Measurements from ENCODE around the gene NID1.

NID1 gene

DNA sequence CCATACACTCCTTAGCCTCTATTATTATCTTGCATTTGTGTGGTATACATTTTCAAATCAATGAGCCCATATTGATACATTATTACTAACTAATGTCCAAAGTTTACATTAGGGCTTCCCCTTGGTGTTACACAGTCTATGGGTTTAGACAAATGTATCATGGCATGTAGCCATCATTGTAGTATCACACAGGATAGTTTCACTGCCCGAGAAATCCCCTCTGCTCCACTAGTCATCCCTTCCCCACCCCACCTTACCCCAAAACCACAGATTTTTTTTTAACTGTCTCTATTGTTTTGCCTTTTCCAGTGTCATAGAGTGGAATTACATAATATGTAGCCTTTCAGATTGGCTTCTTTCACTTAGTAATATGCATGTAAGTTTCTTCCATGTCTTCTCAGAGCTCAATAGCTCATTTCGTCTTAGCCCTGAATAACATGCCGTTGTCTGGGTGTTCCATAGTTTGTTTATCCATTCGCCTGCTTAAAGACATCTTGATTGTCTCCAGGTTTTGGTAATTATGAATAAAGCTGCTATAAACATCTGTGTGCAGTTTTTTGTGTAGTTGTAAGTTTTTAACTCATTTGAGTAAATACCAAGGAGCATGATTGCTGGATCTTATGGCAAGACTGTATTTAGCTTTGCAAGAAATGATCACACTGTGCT lies 111.8 kb downstream of the NID1 start:
- DNase-seq, result no peak

- no peak for DNase-seq
These were observed 113.2 kb downstream of the NID1 start for GRCh38 chr1:235951661-235952060.

- DNase-seq, result no peak
These were observed 114.6 kb downstream of the NID1 start for GRCh38 chr1:235950318-235950717.

- DNase-seq, result no peak
These were observed 116.0 kb downstream of the NID1 start for GRCh38 chr1:235948774-235949427.

- DNase-seq, result no peak
These were observed 116.9 kb downstream of the NID1 start for GRCh38 chr1:235947989-235948388.

DNA sequence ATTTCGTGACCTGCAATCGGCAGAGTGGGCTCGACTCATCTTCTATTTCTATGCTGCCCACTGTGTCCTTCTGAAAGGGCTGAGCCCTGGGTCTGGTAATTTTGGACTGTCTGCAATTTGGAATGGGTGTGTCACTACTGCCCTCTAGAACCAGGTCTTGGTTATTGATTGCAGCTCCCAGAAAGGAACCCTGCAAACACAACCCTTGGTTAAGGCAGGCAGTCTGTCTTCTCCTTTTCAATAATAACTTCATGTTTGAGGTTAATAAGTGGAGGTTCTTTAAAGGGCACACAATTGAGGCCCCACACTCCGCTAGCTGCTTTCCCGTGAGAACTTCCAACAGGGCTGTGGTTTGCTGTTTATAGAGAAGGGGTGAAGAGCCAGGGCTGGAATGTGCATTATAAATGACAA lies 118.3 kb downstream of the NID1 start:
- DNase-seq, result no peak

DNA sequence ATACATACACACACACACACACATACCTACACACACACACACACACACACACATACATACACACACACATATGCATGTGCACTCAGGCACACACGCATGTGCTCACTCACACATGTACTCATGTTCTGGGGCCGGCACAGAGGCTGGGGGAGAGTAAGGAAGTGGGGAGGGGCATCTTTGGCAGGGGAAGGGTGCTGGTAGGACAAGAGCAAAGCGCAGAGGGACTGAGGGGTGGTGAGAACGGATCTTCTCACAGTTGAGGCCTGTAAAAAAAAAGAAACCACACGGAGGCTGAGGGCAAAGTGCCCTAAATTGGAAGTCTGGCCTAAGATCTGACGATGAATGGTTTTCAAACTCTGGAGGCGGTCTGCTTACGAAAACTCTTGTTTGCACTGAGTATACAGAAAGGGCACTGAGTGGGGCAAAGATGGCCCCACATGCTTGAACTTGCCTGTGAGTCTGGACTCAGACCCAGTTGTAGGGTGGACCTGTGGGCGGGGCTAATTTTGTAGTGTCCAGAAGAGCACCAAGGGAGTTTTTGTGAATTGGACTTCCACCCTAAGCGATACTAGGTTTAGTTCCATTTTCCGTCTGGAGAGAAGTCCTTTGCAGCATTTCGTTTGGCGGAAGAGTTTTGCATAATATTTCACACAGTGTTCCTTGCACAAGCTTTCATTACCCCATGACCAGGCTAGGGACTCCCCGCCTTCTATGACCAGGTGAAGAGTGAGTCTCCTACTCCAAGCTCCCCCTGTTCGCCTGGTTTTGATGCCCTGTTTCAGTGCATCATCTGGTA lies 118.9 kb downstream of the NID1 start:
- no peak for DNase-seq

GRCh38 chr1:235943581-235944114 lies 121.2 kb downstream of the NID1 start:
- no peak for DNase-seq

DNA sequence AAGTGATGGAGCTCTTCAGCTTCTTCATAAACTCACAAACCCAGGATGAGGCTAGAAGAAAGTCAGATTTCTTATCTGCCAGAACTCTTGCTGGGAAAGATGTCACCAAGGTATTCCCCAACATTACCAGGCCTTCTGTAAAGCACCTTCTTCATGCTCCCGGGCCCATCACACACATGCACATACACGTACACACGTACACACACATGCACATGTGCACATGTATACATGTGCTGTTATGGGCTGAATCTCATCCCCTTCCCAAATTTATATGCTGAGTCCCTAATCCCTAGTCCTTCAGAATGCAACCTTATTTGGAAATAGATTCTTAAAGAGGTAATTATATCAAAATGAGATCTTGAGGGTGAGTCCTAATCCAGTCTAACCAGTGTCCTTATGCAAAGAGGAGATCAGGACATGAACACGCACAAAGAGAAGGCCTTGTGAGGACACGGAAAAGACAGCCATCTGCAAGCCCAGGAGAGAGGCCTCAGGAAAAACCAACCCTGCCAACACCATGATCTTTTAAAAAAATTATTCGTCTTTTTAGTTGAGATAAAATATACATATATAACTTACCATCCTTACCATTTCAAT lies 121.8 kb downstream of the NID1 start:
- DNase-seq, result no peak

DNA sequence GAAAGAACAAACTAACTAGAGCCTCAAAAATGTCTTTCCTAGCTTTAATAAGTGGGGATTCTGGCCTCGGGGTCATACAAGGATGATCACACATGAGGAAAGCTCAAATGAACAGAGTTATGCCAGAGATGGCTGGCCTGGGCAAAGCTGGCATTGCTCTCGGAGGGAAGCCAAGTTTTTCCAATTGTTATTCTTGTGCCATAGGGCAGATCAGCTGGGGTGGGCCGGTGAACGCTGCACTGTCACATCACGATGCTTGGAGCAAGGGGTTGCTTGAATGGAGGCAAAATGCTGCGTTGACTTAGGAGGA lies 122.3 kb downstream of the NID1 start:
- no peak for DNase-seq

- no peak for DNase-seq
These were observed 122.8 kb downstream of the NID1 start for GRCh38 chr1:235941876-235942624.

- no peak for DNase-seq
These were observed 124.6 kb downstream of the NID1 start for GRCh38 chr1:235940285-235940684.

- no peak for DNase-seq
These were observed 125.5 kb downstream of the NID1 start for GRCh38 chr1:235939480-235939775.

DNA sequence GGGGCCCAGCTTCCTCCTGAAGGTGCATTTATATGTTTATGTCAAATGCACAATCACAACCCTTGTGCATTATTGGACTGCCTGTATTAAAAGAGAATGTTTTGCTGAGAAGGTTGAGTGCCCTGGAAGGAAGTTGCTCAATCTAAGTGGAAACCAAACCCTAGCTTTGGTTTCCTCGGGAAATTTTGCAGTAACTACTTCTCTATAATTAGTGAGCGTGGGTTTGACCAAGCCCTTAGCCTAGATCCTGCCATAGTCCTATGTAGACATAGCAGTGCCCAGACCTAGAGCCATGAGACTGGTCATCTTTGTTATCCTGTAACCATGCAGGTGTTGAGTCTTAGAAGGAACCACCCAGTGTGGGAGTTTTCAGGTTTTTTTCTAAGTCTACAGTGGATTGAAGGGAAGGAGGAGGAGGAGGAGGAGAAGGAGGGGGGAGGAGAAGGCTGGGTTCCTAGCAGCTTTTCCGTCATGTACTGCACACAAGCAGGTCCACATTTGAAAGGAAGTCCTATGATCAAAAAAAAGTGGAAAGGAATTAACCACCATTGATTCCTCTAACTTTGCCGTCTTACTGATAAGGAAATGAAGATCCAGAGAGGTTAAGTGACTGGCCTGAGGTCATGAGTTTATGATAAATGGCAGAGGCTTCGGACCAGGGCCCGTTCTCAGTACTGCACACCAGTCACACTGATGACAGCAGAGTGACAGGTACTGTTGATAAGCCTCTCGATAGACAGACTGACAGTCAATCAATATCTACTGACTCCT lies 126.0 kb downstream of the NID1 start:
- DNase-seq, result no peak

DNA sequence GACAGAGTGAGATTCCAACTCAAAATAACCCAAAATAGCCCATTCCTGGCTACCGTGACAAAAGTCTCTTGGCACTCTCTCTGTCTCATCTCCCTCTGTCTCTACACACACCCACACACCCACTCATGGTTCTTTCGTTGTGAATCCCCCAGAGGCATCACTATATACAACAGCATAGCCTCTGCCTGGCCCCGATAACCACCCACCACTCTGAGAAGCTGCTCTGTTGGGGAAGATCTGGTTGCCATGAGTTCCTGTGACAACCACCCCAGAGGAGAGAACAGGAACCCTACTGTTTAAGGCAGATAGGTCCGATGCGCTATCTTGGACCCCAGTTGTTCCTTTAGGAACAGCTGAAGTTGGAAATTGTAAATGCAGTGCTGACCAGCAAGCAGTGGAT lies 127.8 kb downstream of the NID1 start:
- DNase-seq, result no peak

DNA sequence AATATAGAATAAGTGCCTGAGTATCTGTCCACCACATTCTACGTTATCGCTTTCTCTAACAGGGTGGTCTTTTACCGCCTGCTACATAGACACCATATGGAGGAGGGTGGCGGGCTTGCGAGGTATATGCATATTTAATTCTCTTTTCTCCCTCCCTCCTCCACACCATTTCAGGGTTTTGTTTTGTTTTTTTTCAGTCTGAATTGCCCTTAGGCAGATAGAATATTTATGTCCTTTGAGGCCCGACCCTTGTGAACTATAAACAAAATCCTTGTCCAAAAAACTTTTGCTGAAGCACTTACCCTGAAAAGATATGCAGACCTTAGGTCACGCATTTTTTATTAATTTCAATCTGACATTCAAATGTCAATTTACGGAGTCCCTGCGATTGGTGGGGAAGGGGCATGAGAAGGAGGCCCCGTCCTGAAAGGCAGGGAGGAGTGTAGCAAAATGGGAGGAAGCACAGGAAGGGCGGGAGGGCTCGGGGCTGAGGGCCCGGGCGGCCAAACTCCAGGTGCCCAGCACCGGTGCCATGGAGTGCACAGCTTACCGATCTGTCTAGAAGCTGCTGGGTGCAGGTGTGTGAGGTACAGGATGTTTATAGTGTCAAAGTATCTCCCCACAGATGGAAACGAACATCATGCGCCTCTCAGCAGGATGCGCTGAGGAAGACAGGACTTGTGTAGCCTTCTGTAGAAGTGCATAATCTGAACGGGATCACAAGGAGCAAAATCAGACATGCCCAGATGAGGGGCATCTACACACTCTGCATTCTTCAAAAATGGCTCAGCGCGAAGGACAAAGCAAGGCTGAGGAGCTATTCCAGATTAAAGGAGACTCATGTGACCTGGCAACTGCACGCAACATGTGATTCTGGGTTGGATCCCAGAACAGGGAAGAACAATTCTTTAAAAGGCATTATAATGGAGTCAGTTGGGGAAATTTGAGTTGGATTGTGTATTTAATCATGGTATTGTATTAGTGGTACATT lies 129.4 kb downstream of the NID1 start:
- no peak for DNase-seq

DNA sequence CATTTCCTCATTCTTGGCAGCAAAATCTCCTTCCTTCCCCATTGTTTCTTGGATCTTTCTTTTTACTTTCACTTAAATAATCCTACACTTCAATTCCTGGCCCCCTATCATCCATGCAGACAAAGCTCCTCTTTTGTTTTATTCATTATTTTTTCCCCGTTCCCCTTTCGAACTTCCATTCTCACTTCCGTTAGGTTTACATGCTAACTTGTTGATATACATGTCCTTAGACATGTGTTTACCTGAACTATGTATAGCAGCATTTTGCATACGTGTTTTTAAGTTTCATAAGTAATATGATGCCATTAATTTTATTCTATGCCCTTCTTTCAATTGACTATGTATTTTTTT lies 131.1 kb downstream of the NID1 start:
- no peak for DNase-seq

DNA sequence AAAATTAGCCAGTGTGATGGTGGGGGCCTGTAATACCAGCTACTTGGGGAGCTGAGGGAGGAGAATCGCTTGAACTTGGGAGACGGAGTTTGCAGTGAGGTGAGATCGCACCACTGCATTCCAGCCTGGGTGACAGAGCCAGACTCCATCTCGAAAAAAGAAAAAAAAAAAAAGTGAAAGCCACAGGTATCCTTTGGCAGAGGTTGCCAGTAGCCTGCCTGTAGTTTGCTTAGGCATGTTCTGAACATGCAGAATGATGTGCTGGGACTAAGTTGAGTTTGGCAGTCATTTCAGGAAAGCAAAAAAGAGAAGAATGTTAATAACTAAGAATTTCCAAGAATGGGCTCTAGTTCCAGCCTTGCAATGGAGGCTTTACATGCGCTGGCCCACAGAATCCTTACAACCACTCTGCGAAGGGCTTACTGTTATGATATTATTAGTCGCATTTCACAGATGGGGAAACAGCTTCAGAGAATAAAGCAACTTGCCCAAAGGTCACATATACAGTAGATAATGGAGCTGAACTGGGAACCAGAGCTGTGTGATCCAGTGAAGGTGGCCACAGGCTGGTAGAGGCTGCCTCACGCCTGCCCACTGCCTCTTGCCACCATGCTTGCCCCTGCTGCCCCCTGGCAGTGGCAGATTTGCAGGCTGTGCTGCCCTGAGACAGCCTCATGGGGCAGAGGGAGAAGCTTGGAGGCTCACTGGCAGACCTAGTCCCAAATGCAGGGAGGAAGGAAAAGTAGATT lies 131.7 kb downstream of the NID1 start:
- no peak for DNase-seq

DNA sequence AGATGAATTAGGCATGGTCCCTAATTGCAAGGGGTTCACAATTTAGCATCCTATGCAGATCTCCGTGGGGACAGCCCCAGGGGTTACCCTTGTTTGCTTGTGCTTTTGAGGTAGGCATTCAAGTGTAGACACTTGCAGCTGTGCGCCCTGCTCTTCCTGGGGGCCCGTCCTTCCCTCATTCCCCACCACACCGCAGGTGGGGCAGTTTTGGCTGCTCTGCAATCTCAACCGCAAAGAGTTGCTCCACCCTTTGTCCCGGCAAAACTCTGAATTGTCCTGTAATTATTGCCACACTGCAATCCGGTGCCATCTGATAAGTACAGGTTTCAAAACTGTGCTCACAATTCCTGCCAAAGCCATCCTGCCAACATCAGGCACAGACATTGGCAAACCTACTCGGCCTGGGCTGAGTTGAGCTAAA lies 132.8 kb downstream of the NID1 start:
- DNase-seq, result no peak

- DNase-seq, result no peak
These were observed 133.6 kb downstream of the NID1 start for GRCh38 chr1:235931171-235931738.
